Vagina (tissue), 2 donors: Measurements from ENCODE around the gene KAZN. TPM values are rescaled to one million over a fixed set of nuclear protein-coding genes. Genes with fewer than 3 reads are reported as not detected.

Source experiments
- DNase-seq, 2 donors: peaks; one replicate each; pipeline ENCODE4 v3.0.0-alpha.2; 2017; ENCODE audit errors: extremely low spot score in 2 of 2
- H3K27ac ChIP-seq: fragments of 200-600 bp; sonication (generic); one replicate; pipeline ENCODE4 v1.5.1; 2019
- H3K27me3 ChIP-seq: fragments of 200-600 bp; sonication (generic); one replicate; pipeline ENCODE4 v1.5.1; 2019
- H3K36me3 ChIP-seq, 2 donors: fragments of 200-600 bp; sonication (generic); one replicate each; pipeline ENCODE4 v1.5.1; 2017 to 2019
- H3K4me1 ChIP-seq: fragments of 200-600 bp; sonication (generic); one replicate; pipeline ENCODE4 v1.5.1; 2019
- H3K4me3 ChIP-seq, 2 donors: fragments of 200-600 bp; sonication (generic); 1 replicate in 1 of 2; 2 replicates in 1 of 2; pipeline ENCODE4 v1.5.1; 2016 to 2019
- H3K9me3 ChIP-seq: fragments of 200-600 bp; sonication (generic); one replicate; pipeline ENCODE4 v1.5.1; 2019
- CTCF ChIP-seq, 3 experiments: fragments of 450-650 bp in 2 of 3; fragments of 200-600 bp in 1 of 3; sonication (generic) in 1 of 3; IDR thresholded peaks; one replicate each; pipeline ENCODE4 v1.5.1; 2017 to 2019; ENCODE audit warnings: antibody characterized with exemption in 3 of 3, mild to moderate bottlenecking in 2 of 3, moderate library complexity in 2 of 3
- POLR2A ChIP-seq, 2 donors: fragments of 450-650 bp; IDR thresholded peaks; one replicate each; pipeline ENCODE4 v1.6.1; 2017; ENCODE audit warnings: antibody characterized with exemption in 2 of 2, mild to moderate bottlenecking in 2 of 2, moderate library complexity in 2 of 2
- POLR2AphosphoS5 ChIP-seq, 2 donors: sonication (generic); formaldehyde crosslinking; IDR thresholded peaks; one replicate each; pipeline ENCODE4 v1.9.0; 2017; ENCODE audit warnings: antibody characterized with exemption in 2 of 2, mild to moderate bottlenecking in 2 of 2, low read depth in 1 of 2; ENCODE audit not compliant: insufficient read depth in 1 of 2
- intact Hi-C: fragments of 100-400 bp; cut with DNase I; formaldehyde crosslinking; loops from one replicate; pipeline ENCODE4 v1.15.1; 2023
- total RNA-seq: library from RNA; depleted of rRNA; stranded (reverse); fragments of >200 nt; gene quantifications from one replicate; pipeline ENCODE4 v1.2.3, GENCODE V29; 2016

Gene KAZN
- total RNA-seq, 1 donor from 2014 or later: 29.5 TPM

- TF ChIP-seq POLR2A (IDR thresholded peaks at IDR 0.05) (no peak), POLR2AphosphoS5 (IDR thresholded peaks at IDR 0.05; ENCODE audit: insufficient read depth in 1 of 2, low read depth in 1 of 2) (peak in 1 of 2 donors; percentile 61), CTCF (IDR thresholded peaks at IDR 0.05) (no peak)
- Histone ChIP-seq H3K27ac (peak overlapping the region; percentile 89), H3K9me3 (no peaks in the 10 kb centered on the region), H3K36me3 (no peaks in the 10 kb centered on the region), H3K4me1 (peaks cover 57% of the 10 kb centered on the region), H3K27me3 (no peaks in the 10 kb centered on the region), H3K4me3 (peak overlapping the region; percentile 63 to 97)
- no peak for DNase-seq
- intact Hi-C loops: loop anchor here (1.0 kb wide), 1 partner anchor 102 kb away; no protein-coding TSS in a partner anchor
These were observed 326.2 kb downstream of the KAZN start for GRCh38 chr1:14924455-14925331.

- H3K4me3 ChIP-seq: peak overlapping the region; percentile 63 to 97
- H3K36me3 ChIP-seq: no peaks in the 10 kb centered on the region
- no peaks in the 10 kb centered on the region for H3K9me3 ChIP-seq
- intact Hi-C loops: loop anchor here (1.0 kb wide), 1 partner anchor 101 kb away; no protein-coding TSS in a partner anchor
- TF ChIP-seq CTCF (IDR thresholded peaks at IDR 0.05): no peak
- no peak for TF ChIP-seq POLR2A (IDR thresholded peaks at IDR 0.05)
- no peak for TF ChIP-seq POLR2AphosphoS5 (IDR thresholded peaks at IDR 0.05; ENCODE audit: insufficient read depth in 1 of 2, low read depth in 1 of 2)
- no peaks in the 10 kb centered on the region for H3K27me3 ChIP-seq
- peak overlapping the region; percentile 89 for H3K27ac ChIP-seq
- H3K4me1 ChIP-seq: peaks cover 66% of the 10 kb centered on the region
- DNase-seq: no peak
These were observed 327.1 kb downstream of the KAZN start for GRCh38 chr1:14925336-14926136.

GRCh38 chr1:14926229-14926628, 327.7 kb downstream of the KAZN start:
- Histone ChIP-seq H3K4me1 (peaks cover 71% of the 10 kb centered on the region), H3K27me3 (no peaks in the 10 kb centered on the region)

GRCh38 chr1:14926818-14927575, 328.5 kb downstream of the KAZN start:
- DNase-seq: no peak
- no peaks in the 10 kb centered on the region for H3K27me3 ChIP-seq
- peaks cover 71% of the 10 kb centered on the region for H3K4me1 ChIP-seq
- TF ChIP-seq POLR2A (IDR thresholded peaks at IDR 0.05) (no peak), CTCF (IDR thresholded peaks at IDR 0.05) (no peak), POLR2AphosphoS5 (IDR thresholded peaks at IDR 0.05; ENCODE audit: insufficient read depth in 1 of 2, low read depth in 1 of 2) (no peak)
- no peaks in the 10 kb centered on the region for H3K9me3 ChIP-seq
- intact Hi-C loops: no loop called here
- H3K36me3 ChIP-seq: no peaks in the 10 kb centered on the region
- peak overlapping the region; percentile 89 for H3K27ac ChIP-seq
- no peak overlapping the region for H3K4me3 ChIP-seq

More at GRCh38 chr1:14926229-14926628, 327.7 kb downstream of the KAZN start:
- intact Hi-C loops: no loop called here
- peak overlapping the region; percentile 89 for H3K27ac ChIP-seq
- no peak for DNase-seq
- H3K9me3 ChIP-seq: no peaks in the 10 kb centered on the region
- TF ChIP-seq POLR2AphosphoS5 (IDR thresholded peaks at IDR 0.05; ENCODE audit: insufficient read depth in 1 of 2, low read depth in 1 of 2) (no peak), POLR2A (IDR thresholded peaks at IDR 0.05) (no peak), CTCF (IDR thresholded peaks at IDR 0.05) (no peak)
- no peaks in the 10 kb centered on the region for H3K36me3 ChIP-seq
- no peak overlapping the region for H3K4me3 ChIP-seq
